Stimulated activated naive CD4-positive, alpha-beta T cell (primary cell): ENCODE measurements around the gene ASB13.

Experiments
- DNase-seq, 6 experiments: peaks; one replicate each; lab custom pipeline; 2025; lab: John Stamatoyannopoulos, UW

Gene ASB13, protein sequence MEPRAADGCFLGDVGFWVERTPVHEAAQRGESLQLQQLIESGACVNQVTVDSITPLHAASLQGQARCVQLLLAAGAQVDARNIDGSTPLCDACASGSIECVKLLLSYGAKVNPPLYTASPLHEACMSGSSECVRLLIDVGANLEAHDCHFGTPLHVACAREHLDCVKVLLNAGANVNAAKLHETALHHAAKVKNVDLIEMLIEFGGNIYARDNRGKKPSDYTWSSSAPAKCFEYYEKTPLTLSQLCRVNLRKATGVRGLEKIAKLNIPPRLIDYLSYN

DNA sequence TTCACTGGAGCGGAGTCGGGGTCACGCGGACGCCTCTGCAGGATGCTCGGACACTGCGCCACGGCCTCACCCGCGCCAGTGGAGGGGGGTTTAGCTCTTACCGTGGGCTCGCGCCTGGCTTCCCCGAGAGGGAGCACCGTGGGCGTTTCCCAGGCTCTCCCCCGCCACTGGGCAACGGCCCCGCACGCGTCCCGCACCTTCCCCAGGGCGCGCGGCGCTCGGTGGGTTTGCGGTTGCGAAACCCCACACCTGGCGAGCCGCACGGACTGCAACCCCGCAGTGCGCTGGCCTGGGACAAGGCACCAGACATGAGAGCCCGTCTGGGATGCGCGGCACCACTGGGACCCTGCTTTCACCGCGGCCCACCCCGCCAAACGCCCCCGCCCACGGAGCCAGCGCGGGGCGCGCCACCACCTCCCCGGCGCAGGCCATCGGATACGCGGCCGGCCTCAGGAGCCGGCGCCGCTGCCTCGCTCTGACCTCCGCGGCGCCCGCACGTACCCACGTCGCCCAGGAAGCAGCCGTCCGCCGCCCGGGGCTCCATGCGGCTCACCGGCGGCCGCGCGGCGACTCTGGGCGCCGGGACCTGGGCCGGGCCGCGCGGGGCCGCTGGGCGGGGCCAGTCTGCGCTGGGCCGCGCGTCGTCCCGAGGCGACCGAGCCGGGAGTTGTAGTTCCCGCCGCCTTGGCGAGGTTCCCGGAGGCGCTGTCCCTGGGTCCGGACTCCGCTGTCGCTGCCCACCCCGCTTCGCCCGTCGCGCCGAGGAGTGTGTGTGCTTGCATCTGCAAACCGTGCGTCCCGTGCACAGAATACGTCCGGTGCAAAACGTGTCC, at the start of gene ASB13:
TSS of gene ASB13 (minus strand) at position 588 of the 833 bp plus-strand sequence. CDS start at position 544, 44 bp downstream.
- peak in 4 of 6 experiments; percentile 5 to 31 (median 20) for DNase-seq

DNA sequence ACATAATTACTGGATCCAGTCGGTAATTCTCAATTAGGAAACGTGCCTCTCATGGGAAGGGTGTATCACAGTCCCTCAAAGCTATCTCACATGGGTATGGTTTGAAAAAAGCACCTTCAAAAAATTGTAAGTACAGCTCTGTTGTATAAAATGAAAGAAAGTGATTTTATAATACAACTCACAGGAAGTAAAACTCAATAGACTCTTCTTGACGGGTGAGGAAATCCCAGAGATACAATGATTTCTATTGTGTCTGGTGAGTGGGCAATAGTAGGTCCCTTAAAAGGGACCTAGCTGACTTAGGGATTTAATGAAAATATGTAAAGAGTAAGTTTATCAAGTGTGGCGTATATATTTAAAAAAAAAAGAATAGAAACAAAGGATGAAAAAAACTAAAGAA, 45.2 kb upstream of the ASB13 start:
- DNase-seq = peak in 1 of 6 experiments; percentile 9

DNA sequence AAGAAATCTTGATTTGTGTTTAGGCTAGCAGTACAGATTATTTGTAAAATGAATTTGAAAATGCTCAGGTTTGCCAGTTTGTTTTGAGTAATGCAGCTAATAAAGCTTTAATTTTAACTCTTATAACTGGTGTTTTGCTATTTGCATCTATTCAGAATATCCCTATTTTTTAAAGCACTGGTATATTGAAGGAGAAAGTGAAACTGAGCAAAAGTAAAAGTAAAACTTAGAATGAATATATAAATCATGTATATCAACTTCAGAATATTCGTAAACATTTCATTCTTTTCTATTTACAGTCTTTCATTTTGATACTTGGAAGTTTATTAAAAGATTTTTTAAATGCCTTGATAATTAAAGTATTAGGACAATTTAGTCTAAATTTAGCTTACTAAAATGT, 44.5 kb upstream of the ASB13 start:
- DNase-seq = no peak

DNA sequence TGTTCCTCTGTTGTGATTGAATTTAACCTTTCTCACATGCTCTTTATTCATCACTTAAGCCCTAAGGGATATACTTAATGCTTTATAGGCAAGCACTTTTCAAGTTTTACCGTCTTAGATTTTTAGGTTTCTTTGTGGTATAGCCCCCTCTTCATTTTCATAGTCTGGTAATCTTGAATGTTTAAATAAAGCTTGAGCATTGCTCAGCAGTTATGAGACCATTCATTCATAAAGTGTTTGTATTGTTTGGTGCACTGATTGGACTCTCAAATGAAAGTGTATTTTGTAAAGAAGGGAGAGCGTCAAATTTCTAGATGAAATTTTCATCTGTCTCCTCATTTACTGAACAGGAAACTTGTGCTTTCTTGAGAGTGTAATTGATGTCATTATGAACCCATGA, 43.5 kb upstream of the ASB13 start:
- peak in 1 of 6 experiments; percentile 3 for DNase-seq

DNA sequence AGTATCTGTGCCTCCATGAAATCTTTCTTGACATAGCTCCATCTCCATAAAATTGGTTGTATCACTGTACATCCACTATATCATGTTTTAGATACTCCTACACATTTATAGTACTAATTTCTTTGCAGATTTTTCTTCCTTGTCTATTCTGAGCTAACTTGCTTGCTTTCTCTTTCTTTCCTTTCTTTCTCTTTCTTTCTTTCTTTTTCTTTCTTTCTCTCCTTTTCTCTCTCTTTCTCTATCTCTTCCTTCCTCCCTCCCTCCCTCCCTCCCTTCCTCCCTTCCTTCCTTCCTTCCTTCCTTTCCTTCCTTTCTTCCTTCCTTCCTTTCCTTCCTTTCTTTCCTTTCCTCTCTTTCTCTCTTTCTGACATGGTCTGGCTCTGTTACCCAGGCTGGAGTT, 42.0 kb upstream of the ASB13 start:
- no peak for DNase-seq

DNA sequence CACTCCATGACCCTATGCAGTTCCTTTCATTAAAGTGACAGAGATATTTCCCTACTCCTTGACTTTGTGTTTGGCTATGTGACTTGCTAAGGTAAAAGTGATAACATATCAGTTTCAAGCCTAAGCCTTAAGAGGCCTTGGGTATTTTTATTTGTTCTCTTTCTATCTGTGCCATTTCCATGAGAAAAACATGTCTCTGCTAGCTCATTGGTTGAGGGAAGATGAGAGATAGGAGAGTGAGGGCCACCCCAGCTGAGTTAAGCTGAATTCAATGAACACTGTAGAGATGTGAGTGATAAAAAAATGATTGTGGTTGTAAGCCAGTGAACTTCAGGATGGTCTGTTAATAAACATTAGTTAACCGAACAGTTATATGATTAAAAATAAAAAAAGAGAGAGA, 31.7 kb upstream of the ASB13 start:
- DNase-seq = no peak

DNA sequence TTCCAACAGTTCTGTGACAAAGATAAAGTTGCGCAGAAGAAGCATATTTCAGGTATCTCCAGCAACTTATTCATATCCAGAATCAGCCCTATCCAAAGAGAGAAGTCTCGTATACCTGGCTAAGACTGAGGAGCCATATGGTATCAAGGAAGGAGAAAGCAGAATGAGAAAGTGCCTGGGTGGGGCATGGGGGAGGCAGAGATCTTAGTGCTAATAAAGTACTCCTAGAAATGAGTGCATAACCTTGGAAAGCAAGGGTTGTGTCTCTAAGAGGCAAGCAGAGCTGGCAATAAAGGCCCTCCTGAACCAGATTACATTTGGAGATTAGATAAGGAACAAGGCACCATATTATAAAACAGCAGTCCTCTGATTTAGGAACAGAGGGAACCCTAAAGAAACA, 30.9 kb upstream of the ASB13 start:
- no peak for DNase-seq

DNA sequence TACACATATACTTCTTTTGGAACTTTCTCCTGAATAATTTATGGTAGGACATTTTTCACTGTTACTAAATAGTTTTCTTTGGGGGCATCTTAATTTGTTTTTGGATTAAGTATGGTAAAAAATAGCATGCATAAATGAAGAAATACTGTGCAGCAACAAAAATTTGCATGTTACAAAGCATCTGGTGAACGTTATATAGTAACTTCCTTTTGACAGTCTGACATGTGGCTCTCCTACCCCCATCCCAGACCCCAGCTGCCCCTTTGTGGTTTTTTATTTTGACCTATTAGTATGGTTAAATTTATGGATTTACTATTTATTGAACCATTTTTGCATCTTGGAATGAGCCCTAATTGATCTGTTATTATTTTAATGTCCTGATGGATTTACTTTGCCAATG, 28.2 kb upstream of the ASB13 start:
- DNase-seq = no peak

DNA sequence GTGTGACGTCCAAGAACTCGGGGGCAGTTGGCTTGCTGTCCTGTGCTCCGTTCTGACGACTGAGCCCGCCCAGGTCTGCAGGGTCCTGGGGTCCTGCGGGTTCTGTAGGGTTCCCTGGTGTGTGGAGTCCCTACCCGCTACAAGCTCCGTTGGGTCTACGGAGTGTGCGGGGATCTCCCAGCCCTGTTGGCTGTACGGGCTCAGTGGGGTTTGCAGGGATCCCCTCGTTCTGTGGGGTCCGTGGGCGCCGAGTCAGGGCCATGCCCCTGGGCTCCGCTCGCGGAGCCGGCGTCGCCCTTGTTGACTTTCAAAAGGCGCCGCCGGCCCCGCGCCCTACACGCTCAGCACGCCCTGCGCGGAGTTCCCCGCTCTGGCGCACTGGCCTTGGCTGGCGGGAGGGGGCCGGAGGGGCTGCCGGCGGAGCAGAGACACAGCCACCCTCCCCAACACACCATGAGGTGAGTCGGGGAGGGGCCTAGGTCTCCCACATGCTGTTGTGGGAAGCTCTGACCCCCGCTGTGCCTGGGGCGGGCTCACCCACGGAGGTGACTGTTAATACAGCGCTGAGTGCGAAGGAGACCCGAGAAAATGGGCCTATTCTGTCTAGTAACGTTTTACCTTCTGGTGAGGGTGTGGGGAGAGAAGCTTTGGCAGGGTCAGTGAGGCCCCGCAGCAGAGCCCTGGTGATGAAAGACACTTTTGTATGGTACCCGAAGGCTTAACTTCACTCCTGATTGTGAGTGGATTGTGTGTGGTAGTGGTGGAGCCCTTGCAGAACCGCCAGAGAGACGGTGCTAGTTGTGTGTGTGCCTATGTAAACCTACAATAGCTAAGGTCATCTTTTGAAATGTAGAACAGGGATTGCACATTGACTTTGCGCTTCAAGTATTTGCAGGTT, 26.3 kb upstream of the ASB13 start:
- peak; percentile 43 to 62 (median 51) for DNase-seq

DNA sequence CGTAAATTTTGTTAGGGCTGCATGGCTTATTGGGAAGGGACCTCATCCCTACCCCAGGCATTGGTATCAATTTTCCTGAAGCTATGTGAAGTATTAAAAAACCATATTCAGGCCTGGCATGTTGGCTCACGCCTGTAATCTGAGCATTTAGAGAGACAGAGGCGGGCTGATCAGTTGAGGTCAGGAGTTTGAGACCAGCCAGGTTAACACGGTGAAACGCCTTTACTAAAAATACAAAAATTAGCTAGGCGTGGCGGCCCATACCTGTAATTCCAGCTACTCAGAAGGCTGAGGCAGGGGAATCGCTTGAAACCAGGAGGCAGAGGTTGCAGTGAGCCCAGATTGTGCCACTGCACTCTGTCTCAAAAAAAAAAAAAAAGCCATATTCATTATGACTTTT, 25.4 kb upstream of the ASB13 start:
- no peak for DNase-seq

DNA sequence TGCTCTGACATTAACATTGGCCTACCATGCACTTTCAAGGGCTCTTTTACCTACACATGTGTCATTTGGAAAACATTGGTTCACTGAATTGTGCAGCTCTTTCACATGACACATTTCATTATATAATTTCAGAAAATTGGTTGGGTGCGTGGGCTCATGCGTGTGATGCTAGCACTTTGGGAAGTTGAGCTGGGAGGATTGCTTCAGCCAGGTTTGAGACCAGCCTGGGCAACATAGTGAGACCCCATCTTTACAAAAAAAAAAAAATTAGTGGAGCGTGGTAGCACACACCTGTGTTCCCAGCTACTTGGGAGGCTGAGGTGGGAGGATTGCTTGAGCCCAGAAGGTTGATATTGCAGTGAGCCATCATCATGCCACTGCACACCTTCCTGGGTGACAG, 22.2 kb upstream of the ASB13 start:
- DNase-seq = no peak

DNA sequence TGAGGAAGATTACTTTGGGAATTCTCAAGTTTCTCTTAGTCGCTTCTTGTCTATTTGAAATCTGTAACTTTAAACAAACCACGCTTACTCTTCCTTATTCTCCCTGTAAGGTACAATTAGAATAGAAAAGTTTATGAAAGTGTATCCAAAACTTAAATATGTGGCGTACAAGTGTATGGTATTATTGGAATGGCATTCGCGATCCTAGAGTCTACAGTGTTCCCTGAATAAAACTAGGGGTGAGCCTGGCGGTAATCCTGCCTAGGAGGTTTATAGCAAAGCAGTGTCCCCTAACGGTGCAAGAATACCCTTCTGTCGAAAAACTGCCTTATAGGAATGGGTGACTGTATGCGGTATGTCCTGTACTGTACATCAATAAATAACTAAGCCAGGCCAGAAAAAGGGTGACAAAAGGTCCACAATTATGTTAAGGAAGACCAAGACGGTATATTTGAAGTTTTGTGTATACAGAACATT, 19.4 kb upstream of the ASB13 start:
- DNase-seq = no peak

DNA sequence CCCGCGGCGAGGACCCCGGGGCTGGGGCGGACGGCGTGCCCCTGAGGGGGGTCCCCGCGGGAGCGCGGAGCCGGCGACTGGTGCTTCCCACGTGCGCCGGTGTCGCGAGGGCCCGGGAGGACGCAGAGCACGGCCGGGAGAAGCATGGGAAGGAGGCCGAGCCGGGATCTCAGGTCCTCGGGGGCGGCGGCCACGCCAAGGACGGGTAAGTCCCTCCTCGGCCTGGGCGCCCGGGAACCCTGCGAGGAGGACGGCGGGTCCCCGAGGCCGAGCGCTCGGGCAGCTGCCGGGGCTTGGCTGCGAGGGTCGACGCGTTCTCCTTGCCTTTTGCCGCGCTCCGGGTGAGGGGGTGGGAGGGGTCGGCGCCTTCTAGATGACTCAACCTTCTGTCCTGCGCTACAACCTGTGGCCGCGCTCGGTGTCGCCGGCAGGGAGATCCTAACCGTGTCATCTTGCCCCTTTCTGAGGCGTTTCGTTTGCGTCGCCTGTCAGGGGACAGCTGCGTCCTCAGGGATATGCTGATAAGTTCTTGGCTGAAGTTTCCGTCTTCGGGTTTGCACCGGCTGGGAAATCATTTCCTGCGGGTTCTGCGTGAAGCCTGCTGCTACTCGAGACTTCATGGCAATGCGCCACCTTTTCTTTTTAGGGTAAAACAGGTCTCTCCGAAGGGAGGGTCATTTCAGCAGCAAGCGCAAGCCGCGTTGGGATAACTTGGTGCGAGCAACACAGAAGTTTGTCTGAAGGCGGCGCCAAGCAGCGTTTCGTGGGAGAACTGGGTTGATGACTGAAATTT, 18.8 kb upstream of the ASB13 start:
- DNase-seq = peak; percentile 41 to 80 (median 62)

DNA sequence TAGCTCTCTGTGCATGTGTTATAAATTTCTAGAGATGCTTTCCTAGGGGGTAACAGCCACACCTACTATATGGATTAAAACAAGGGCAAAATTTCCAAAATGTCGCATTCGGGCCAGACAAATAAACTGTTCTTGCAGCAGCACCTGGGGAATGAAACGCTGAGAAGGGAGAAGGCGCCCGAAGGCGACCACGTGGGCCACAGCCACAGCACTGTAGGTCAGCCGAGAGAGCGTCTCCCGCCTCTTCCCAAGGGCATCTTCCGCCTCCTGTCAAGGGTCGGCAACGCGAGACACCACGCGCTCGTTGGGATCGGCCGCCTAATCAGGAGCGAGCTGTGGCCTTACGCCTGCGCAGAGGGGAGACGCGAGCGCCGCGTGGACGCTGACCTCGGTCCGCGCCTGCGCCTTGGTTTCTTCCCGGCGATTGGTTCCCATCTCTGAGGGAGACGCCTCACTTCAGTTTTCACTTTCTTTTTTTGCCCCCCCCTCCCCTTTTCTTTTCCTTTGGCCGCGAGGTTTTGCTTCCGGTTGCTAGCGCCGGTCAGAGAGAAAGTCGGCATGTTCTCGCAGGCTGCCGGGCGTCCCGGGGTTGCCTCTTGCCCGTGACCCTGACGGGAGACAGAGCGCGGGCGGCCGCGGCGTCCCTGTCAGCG, 18.0 kb upstream of the ASB13 start, which contains the start of gene TASOR2:
TSS of gene TASOR2 (plus strand) at position 521 of the 653 bp plus-strand sequence. CDS start 35,805 bp downstream, outside the sequence.
- peak; percentile 86 to 95 (median 92) for DNase-seq

DNA sequence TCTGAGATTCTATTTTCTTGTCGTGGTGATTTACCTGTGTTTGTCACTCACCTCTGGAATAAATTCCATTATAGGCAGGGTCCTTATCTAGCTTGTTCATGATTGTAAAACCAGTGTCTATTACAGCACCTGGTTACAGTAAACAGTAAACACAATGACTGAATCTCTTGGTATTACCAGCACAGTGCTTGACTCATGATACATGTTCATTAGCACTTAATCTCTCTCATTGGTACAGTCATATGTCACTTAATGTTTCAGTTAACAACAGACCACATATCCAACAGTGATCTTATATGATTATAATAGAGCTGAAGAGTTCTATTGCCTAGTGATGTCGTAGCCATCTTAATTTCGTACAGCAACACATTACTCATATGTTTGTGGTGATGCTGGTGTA, 16.7 kb upstream of the ASB13 start:
- no peak for DNase-seq

DNA sequence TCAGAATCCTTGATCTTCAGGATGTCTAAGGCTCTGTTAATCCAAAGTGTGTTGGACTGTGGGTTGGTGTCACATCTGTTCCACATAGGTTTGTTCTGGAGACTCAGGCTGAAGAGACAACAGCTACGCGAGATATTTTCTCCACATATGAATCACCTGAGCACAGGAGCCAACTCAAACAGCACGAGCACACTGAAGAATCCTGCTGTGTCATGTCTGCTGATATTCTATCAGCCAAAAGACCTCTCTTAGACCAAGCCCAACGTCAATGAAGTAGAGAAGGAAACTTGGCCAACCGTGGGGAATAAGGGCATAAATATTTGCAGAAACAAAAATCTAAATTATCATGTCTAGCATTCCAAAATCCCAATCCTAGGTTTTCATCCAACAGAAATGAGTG, 15.5 kb upstream of the ASB13 start:
- DNase-seq = no peak

DNA sequence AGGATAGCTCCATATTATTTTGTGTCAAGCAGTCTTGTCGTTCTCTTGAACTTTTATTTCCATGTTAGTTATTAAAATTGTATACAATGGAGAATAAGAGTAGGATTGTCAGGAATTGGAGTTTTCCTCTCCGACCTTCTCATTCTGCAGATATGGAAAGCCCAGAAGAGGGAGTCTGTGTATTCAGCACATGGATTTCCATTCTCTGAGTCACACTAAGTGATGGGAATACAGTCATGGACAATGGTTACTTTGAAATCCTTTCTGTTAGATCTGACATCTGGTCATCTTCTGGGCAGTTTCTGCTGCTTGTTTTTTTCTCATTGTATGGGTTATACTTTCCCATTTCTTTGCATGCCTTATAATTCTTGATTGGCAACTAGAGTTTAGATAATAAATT, 13.2 kb upstream of the ASB13 start:
- no peak for DNase-seq

DNA sequence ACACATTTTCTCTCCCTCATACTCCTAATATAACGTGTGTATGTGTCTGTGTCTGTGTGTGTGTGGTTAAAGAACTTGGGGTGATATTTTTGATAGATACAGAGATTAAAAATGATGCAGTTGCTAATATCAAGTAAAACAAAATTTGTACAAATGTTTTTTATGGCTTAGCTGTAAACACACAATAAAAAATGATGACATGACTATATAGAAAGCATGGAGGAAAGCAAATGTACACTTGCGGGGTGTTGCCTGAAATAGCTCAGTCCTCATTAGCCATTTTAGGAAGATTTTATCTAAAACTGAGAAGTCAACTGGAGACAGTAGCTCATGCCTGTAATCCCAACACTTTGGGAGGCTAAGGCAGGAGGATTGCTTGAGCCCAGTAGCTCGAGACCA, 12.6 kb upstream of the ASB13 start:
- no peak for DNase-seq

DNA sequence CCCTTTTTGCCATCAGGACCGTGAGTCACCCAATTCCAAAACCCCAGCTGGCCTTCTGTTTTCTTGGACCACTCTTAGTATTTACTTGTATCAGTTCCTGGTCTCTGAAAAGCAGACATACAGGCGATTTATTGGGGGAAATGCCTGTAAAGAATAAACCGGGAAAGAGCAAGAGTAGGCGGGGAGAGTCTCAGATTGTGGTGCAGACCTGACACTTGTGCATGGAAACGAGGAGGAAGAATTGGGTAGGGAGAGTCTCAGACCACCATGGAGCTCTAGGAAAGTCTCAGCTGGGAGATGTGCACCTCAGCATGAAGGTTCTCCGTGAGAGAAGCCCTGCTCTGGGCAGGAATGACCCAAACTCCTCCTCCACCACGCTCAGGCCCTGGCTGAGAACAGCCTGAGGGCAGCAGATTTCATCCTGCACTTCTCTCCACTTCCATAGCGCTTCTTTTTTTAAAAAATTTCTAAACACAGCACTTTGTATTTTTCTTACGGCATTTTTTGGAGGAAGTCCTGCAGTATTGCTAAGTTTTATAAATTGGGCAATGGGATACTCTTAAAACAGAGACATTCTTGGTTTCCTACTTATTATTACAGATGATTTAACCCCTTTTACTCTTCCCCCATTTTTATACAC, 12.1 kb upstream of the ASB13 start:
- DNase-seq = no peak

DNA sequence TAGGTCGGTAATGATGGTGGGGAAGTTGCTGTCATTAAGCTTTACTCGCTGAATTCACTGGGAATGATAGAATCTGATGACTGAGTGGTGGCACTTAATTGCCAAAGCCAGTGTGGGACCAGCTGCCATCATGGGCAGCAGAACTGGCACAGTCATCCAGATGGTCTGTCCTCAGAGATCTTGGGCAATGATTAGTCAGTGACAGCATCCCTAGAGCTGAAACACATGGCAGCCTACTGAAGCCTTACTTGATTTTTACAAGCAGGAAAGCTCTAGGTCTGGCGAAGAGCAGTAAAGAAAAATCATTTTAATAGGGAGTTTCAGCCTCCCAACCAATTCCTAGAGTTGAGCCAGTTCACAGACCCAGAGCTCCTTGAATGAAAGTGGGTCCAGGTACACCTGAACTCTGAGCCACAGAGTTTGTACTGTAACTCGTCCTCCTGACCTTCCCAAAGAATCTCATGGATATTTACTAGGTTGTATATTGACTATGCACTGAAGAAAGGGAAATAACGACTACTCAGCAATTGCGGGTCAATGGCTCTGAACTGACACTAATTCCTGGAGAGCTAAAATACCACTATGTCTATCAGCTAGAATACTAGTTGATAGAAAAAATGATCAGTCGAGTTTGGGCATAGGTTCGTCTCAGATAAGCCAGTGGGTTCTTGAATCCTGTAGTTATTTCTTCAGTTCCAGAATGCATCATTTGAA, 4.4 kb upstream of the ASB13 start:
- DNase-seq = no peak
